IPS-NIHi7 (cell line): ENCODE data around the gene DNAH14.
A peak's percentile ranks its signal among the peaks of the same experiment; 100 is the strongest.

Experiments
- DNase-seq: peaks from one replicate; pipeline ENCODE4 v3.0.0; 2012; ENCODE audit warnings: mixed read lengths; ENCODE audit errors: extremely low spot score

The DNAH14 gene

DNA sequence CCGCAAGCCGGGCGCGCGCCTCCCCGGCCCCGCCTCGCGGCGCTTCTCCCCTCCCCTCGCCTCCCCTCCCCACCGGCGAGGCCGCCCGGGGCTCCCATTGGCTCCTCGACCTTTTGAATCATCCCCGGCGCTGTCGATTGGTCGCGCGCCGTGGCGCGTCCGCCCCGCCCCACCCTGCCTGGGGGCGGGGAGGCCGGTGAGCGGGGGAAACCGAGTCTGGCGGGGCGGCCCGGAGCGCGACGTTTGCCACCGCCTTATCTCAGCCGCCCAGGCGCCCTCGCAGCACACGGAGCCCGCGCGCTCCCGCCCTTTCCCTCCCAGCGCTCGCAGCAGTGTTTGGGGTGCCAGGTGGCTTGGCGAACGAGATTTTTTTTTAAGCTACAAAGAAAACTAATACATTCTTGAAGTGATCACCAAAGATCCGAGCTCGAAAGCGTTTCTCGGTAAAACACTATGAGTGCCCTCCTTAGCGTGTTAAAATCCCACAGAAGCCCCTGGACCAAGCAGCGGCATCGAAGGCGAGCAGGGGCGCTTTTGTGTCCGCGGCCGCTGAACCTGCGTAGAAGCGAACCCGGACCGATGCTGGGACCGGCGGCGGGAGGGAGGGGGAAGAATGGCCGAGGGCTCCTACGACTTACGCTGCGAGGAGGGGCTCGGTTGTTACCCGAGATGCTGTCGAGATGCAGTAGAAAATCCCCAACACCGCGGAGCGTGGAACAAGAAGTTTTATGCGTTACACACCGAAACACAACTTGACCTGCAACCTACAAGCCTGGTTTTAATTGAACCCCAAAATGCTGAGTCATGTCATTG lies 498.8 kb downstream of the DNAH14 start:
- peak; percentile 97 for DNase-seq

DNA sequence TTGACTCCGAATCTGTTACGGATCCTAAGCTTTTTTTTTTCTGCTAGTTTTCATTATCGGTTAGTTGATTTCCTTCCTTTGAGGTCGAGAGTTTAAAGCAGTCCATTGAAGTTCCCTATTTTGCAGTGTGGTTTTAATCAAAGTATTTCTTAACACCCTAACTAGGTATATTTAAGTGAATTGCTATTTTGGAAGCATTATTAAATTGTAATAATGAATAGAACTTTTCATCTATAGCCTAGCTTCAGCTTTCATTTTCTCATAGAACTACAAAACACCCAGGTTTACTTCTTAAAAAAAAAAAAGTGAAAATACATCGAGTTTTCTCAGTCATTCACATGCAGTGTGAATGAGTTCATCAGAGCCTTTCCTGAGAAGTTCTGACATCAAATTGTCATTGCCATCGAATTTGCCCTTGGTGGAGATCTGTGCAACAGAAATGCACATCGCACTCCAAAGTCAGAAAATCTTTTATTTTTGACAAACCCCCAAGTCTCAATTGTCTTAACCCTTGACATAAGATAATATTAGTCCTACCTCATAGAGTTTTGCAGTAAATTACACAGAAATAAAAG lies 499.5 kb downstream of the DNAH14 start:
- DNase-seq = no peak

DNA sequence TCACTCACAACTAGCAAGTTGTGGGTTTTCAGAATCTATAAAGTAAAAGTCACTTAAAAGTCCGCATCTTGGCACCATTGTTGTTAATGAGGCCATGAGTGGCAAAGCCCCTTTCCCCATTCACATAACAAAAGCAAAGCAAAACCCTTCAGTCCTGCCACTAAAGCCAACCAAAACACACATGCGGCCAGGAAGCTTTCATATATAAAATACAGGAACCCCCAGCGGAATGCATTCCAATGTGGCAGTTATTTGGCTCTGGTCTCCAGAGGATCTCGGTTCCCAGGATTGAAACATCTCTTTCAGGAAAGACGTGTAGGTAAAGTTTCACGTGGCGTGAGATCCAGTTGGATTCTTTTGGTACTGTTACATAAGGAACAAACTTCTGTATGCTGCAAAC lies 500.8 kb downstream of the DNAH14 start:
- no peak for DNase-seq

DNA sequence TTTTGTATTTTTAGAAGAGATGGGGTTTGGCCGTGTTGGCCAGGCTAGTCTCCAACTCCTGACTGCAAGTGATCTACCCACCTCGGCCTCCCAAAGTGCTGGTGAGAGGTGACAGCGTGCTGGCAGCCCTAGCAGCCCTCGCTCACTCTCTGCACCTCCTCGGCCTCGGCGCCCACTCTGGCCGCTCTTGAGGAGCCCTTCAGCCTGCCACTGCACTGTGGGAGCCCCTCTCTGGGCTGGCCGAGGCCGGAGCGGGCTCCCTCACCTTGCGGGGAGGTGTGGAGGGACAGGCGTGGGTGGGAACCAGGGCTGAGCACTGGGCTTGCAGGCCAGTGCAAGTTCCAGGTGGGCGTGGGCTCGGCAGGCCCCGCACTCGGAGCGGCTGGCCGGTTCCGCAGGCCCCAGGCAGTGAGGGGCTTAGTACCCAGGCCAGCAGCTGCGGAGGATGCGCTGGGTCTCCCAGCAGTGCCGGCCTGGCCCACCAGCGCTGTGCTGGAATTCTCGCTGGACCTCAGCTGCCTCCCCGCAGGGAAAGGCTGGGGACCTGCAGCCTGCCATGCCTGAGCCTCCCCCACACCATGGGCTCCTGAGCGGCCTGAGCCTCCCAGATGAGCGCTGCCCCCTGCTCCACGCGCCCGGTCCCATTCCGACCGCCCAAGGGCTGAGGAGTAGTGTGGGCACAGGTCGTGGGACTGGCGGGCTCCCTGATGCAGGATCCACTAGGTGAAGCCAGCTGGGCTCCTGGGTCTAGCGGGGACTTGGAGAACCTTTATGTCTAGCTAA lies 501.8 kb downstream of the DNAH14 start:
- no peak for DNase-seq

DNA sequence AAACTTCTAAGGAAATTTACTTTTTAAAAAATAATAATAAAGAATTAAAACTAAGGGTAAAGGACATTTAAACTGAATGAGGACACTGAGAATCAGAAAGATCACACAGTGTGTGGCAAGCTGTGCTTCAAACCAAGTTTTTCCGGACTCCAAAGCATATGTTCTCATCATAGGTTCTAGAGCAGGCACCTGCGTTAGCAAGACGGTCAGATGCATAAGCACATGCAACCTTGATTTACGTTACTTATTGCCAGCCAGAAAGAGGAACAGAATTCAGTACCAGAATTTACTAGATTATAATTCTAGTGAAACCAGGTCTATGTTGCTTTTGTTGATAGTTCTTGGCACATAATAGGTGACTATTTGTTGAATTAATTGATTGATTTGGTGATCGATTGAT lies 504.6 kb downstream of the DNAH14 start:
- DNase-seq = no peak

DNA sequence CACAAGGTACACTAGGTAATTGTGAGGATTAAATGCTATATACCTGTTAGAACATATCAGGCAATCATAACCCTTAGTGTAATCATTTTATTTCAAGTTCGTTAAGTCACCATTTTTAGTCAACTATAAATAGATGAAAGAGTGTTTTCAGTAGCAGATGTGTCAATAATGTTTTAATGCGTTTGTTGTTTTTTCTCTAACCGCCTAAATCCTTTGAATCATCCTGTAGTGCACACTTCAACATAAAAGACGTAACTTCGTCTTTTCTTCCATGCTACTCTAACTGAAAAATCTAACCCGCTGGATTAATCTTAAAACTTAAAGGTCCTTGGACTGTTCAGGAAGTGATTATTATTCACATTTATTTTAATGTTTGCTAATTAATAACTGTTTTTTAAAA lies 505.6 kb downstream of the DNAH14 start:
- no peak for DNase-seq

DNA sequence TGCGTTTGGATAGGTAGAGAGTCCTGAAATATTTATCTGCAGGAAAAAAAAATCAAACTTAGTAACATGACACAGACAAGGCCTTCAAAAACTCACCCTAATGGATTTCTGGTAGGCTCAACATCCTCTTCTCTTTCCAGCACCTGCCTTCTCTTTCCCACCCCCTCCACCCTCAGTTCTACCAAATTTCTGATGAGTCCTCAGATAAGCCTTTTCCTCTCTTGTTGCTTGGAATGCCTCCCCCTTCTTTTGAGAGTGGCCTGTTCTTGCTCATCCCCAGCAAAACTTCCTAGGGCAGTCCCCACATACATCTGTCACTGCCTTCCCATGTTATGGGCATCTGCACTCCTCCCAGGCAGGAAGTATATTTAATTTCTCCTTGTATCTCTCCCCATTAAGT lies 506.0 kb downstream of the DNAH14 start:
- no peak for DNase-seq

DNA sequence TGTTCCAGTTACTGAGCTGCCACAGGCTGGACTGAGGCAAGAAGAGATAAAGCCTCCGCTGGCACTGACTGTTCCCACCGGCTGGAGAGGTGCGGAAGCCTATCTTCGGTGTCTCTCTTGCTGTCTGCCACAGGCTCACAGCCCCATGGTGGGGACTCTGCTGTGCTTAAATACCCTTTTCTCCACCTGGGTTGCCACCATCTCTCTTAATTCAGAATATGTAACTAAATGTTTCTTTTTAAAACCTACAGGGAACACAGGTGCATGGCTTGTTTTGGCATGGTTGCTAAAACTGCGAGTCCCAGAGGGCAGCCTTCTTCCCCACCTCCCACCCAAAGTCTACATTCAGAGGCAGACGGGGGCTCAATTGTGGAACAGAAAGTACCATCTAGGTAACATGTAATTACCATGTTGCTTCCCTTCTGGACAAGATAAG lies 506.5 kb downstream of the DNAH14 start:
- no peak for DNase-seq

DNA sequence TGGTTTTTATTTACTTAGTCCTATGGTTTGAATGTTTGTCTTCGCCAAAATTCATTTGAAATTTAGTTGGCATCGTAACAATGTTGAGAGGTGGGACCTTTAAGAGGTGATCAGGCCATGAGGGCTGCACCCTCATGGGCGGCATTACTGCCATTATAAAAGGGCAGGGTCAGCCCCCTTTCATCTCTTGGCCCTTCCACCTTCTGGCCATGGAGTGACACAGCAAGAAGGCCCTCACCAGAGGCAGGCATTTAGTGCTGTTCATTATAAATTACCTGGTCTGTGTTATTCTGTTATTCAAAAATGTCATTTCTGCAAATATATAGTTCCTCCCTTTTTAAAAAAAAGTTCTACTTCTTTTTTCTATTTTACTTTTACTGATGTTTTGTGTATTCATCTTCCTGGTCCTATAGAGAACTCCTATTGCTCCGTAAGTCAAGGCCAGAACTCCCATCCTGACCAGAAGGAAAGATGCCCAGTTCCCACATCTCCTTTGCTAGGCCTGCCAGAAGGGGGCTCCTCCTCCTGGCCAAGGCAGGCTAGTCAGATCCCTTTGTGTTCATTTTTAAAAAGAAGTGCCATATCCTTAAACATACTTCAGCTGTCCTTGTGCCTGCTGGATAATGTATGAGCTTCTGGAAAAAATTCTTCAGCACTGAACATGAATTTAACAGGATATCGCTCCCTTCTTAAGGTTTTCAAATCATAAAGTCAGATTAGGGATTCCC lies 508.4 kb downstream of the DNAH14 start:
- DNase-seq = peak; percentile 59

DNA sequence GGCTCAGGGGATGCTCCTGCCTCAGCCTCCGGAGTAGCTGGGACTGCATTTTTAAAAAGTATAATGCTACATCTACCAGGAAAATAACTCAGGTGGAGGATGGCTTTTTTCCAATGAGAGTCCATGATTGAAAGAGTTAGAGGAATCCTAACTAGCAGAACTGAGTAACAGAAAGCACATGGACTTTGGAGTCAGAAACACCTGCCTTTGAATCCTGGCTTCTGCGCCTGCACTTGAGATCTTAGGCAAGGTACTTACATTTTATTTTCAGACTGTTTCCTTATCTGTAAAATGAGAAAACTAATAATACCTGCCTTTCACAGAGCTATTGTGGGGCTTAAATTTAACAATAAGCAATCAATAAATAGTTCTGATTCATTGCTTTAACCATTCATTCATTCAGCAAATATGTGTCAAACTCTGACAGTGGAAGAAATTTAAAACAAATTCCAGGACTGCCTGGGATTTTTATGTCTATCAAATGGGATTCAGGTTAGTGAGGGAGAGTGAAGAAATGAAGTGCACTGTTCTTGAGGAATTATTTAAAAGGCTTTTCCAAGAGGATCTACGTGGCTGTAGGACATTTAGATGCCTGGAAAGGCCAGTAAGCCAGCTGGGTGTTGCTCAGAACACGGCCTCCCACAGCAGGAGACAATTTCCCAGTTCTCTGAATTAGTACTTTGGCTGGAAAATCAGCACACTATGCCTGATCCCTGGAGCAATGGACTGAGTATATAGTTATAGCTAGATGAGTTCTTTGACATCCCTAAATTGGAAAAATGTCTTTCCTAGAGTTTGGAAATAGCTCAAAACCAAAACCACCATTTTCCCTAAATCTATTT lies 511.1 kb downstream of the DNAH14 start:
- no peak for DNase-seq

DNA sequence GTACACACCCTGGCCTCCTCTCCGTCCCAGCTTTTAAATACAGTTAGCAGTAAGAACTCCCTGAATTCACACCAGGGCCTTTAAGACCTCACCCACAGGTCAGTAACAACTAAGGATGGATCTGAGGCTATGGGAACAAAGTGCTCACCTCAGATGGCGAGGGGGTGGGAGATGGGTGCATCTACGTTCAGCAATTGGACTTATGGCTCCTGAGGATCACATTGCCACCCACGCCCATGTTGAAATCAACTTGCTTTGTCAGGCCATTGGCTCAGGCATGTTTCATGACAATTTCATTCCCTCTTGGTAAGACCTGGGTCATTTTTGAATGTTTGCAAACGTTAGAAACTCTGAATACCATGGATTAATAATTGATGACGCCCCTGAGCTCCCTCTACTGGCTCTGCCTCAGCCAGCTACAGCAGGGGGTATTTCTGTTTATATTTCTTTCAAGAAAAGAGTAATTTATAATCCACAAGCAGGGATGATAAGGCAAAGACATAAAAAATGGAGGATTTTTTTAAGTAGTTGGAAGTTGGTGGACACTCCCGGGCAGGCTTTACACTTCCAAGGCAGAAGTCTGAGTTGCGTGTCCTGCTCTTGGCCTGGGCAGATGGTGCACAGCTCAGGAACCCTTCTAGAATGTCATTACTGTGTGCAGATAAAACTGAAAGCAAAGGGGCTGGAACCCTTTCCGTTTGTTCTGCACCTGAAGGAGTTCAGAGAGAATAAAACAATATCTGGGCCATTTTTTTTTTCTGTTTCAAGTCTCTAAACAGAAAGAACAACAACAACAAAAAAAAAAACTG lies 512.0 kb downstream of the DNAH14 start:
- no peak for DNase-seq

DNA sequence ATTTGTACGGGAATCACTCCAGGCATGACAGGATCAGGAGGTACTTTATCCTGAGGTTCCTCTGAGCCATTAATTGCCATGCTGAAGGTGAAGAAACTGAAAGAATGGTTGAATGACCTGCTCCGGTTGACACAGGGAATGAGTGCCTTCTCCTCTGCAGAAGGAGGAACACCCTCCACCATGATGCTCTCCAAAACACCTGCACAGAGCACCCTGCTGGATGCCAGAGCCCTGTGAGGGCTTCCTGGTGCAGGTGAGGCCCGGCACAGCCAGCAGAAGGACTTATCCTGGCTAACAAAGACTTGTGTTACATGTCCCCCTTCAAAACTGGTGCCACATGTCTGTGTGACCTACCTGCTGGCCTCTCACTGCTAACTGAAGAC lies 512.6 kb downstream of the DNAH14 start:
- DNase-seq = no peak

DNA sequence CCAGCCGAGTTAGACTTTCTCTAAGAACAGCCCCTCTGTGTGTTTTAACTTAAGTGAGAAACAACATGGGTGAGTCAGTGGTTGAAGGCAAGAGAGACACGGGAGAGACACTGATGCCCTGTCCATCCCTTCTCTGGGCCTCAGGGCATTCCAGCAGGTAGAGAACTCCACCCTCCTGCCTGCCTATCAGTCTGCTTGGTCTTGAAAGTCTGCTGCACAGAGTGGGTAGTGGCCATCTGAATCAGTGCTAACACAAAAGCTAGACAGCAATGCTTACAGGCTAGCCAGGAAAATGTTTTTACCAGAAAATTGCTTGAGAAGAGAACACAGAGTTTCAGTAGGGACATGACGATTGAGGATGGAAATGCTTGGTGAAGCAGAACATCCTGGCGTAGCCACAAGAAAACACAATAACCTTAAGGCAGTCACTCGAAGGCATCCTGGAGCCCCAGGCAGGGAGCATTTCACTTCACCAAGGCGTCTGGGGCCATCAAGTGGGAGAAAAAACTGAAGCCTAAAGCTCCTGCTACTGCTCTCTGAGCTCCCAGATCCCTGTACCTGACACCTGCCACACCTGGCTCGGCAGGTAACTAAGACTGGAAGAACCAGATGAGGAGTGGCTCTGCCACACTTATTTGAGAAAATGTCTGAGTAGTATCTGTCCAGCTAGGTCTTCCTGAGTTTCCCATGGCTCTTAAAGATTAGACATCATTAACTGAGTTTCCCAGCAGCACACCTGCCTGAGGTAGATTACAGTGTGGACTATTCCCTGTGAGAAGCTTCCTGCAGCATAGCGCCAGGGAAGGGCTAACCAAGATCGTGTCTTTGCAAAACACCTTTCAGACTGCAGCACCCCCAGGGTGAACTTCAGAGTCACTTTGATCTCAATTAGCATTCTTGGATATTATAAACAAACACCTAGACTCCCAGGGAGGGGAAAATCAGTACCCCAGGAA lies 516.4 kb downstream of the DNAH14 start:
- no peak for DNase-seq

DNA sequence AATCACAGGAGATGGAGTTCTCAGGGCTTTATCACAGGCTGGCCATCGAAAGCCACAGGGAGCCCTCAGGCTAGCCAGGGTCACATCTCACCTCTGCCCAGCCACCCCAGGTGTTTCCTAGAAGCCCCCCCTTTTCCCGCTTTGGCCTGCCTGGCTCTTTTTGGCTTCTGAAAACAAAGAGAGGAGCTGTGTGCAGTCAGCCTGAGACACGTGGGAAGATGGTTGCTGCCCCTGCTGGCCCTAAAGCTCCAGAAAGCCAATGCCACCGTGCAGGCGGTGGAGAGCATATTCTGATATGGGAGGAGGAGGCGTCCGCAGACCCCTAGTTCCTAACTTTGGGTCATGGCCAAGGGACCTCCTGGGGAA lies 517.1 kb downstream of the DNAH14 start:
- no peak for DNase-seq

DNA sequence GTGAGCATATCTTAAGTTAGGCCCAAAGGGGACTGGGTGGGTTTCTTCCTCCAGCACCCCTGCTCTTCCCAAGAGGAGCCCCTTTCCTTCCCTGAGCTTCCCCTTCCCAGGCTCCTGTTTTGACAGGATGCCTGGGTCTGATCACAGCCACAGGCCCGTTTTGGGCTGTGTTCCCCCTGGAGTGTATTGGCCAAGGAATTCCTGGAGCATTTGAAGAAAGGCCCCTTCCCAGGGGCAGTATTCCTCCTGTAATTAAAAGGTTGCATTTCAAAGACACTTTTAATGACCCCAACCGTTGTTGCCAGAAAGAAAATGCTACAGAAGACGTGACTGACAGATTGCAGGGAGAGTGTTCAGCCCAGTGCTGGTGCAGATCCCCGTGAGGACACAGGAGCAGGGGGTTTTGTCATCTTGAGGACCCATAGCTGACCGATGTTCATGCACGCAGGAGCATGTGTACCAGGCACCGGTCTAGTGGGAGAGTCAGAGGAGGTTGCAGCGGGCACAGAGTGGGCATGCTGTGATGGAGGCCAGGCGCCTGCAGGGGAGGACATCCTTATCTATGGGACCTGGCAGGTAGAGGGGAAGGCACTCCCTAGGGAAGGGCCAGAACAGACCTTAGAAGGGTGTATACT lies 517.6 kb downstream of the DNAH14 start:
- DNase-seq = no peak

DNA sequence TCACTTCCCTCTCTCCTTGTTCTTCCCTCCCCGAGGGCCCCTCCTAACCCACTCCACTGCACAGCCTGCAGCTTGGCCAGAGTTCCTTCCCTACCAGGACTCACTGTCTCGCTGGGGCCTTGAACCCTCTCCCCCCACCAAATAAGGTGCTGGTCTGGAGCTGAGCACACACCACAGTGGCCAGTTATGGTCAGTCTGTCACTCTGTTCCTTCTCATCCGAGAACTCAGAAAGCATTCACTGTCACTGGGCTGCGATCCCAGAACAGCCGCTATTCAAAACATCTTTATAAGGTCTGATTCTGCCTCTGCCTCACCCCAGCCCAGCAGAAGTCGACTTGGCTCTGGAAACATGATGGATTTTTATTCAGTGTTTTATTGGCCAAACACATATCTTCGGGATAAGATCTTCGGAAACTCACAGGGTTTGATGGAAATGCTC lies 518.2 kb downstream of the DNAH14 start:
- no peak for DNase-seq

DNA sequence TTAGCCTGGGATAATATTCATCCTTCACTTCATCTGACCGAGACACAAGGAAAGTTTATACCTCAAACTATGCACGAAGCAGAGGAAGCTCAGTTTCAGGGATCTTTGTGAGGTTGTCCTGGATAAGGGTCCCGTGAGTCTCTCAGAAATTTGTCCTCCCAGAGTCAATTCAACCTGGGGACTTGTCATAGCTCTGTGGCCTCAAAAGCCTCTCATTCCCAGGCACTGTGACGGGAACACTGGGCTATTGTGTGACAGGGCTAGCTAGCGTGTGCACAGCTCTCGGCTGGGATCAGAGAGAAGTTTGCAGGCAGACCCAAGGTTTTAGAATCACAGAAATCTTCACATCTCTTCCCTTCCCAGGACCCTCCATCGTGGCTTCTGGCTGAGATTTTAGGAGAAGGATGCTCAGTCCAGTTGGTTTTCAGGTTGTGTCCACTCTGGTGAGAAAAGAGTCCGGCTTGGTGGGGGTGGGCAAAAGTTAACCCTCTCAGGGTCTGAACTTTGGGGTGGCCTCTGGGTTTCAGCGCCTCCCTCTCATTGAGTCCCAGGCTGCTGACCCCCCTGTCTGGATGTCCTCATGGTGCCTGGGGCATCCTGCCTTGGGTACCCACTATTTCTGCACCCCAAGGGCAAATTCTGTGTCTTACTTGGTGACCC lies 518.8 kb downstream of the DNAH14 start:
- DNase-seq = no peak
